HG03095 (cell line): ENCODE measurements around the gene REV3L.
"Not testable (repeated sequence)": the region's sequence is repeated elsewhere in the genome, so short reads cannot be mapped to it uniquely, and the experiment has no call there.

Experiments
- ATAC-seq: cut with Tn5 transposase; IDR thresholded peaks from one replicate; pipeline ENCODE4 v1.9.1; 2021; ENCODE audit warnings: moderate library complexity; ENCODE audit not compliant: unreplicated experiment

REV3L gene

GRCh38 chr6:111381728-111382127 lies 101.3 kb downstream of the REV3L start:
- ATAC-seq, result no peak

GRCh38 chr6:111381123-111381522 lies 101.9 kb downstream of the REV3L start:
- ATAC-seq, result no peak

DNA sequence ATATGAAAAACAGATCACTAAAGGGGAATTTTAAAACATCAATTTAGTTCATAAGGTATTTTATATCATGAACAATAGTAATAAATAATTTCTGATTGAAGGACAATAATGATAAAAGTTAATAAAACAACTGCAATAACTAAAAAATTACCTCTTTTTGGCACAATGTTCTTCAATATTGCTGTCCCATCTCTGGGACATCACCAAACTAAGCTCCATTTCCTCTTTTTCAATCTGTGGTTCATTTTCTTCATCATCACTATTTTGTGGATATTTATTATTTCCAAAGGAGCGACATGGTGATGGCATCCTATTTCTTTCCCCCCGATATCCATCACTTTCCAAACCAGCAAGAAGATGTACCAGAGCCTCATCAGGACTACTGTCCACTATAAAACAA lies 103.2 kb downstream of the REV3L start:
- ATAC-seq, result no peak

GRCh38 chr6:111379302-111379701 lies 103.7 kb downstream of the REV3L start:
- no peak for ATAC-seq

DNA sequence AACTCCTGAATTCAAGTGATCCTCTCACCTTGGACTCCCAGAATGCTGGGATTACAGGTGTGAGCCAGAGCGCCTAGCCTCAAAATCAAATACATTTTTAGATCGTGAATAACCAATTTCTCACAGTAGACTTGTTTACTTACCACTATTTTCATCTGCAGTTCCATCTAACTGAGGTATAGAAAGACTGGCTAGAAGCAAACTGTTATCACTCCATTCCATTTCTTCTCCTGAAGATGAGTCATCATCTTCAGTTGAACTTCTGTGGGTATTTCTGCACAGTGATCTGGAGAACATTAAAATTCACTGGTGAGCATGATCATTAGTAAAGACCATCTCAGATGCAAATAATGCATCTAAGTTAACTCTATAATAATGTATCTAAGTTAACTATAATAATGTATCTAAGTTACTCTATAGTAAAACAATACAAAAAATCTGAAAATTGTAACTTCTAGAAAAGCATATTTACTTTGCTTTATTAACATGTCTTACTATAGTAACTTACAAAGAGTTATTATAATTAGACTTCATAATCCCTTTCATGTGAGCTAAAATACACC lies 105.4 kb downstream of the REV3L start:
- ATAC-seq, result no peak

DNA sequence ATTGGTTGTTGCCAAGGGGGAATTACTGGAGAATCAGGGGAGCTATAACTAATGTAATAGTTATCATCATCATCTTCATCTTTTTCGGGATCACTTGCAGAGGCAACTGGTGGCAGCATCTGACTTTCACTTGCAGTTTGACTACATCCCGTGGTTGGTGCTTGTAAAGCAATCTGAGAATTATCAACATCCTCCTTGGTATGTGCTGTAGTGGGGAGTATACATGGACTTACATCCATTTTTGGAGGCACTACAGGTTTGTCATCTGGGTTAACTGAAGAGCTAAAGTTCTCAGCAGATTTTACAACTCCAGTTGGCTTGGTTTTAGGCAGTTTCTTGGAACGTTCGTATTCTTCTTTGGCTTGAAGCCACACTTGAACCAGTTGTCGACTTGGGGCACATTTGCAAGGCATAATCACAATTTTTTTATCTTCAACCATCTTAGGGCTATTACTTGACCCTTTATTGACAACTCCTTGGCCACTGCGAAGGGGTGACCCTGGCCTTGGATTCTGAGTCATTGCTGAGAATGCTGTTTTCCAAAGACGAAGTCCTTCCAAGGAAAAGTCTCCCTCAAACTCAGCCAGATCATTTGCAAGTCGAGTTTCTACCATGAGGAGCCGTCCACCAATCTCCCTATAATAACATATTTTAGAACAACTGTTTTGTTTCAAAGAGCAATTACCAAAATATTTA lies 115.5 kb downstream of the REV3L start:
- peak; percentile 62 for ATAC-seq

GRCh38 chr6:111361648-111362047 lies 121.4 kb downstream of the REV3L start:
- no peak for ATAC-seq

DNA sequence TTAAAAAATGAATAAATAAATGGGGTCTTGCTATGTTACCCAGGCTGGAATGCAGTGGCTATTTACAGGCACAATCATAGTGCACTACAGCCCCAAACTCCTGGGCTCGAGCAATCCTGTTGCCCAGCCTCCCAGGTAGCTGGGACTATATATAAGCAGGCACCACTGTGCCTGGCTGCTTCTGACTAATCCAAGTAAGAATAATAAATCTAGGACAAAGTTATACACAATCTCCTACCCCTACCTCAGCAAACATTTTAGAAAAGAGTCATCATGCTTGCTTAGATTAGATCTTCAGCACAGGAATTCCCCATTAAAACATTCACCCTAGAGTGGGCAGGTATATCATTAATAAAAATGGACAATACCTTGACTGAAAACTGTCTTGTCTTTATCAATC lies 124.6 kb downstream of the REV3L start:
- no peak for ATAC-seq

DNA sequence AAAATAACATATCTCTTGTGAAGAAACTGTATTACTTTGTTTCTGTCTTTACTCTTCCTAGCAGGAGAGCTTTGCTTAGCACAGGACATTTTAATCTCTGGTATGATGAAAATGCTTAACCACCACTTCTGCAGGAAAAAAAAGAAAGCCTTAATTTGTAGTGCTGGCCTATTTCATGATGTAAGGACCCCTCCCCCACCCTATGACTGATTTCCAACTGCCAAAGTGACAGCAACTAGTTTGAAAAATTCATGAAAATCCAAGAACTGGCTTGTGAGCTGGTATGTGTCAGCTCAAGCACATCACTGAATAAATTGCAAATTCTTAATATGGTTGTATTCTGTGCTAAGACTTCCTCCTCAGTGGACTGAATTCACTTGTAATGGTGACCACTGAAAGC lies 125.3 kb downstream of the REV3L start:
- no peak for ATAC-seq

- ATAC-seq, result no peak
Measured at GRCh38 chr6:111356551-111356950, 126.5 kb downstream of the REV3L start.

DNA sequence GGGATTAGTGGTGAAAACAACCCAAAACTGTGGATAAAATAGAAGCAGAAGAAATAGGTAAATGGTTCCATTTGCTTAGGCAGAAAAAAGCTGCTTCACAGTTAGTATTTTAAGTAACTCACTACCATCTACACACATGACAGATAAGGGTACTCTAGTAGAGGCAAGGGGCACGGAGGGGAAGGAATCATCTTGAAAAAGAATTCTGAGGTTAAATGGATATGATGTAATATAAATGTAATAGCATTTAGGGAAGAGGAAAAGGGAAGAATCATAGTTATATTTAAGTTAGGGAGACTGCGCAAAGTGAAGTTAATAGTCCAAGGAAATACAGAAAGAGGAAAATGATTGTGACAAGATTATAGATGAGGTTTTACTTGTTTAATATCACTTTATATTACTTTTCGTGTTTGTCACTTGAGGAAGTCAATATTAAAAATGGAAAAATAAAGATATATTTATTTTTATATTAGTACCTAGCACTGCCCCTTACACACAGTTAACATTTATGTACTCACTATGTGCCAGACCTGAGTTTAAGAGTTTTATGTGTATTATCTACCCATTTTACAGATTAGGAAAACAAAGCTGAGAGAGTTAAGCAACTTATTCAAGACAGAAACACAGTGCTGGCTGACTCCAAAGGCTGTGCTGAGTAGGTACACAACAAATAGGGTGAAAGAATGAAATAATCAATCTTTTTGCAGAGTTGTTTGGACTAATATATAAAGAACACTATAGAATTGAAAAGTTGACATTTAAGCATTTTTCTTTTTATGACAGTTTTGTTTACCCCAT lies 128.1 kb downstream of the REV3L start:
- no peak for ATAC-seq

- no peak for ATAC-seq
Measured at GRCh38 chr6:111353912-111354462, 129.0 kb downstream of the REV3L start.

DNA sequence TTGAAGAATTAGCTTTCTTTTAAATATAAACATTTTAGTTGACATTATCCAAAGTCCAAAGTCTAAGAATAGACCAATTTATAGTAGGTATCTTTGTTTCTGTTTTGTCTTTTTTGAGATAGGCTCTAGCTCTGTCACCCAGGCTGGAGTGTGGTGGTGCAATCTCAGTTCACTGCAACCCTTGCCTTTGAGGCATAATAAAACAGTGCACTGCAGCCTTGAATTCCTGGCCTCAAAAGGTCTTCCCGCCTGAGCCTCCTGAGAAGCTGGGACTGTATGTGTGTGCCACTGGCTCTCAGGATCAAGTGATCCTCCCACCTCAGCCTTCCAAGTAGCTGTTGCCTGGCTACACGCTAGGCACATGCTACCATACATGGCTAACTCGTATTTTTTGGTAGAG lies 135.4 kb downstream of the REV3L start:
- ATAC-seq, result no peak

DNA sequence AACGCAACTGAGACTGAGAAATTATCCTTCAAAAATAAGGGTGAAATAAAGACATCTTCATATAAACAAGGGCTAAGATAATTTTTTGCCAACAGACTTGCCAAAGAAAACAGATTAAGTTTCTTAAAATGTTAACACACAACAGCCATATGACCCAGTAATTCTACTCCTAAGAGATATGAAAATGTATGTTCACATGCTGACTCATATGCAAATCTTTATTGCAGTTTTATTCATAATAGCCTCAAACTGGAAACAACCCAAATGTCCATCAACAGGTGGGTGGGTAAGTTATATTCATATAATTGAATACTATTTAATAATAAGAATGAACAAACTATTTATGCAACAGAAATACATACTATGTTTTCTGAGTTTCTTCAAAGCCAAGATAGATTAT lies 140.1 kb downstream of the REV3L start:
- ATAC-seq, result no peak

GRCh38 chr6:111339294-111339693 lies 143.7 kb downstream of the REV3L start:
- peak; percentile 35 for ATAC-seq

GRCh38 chr6:111338843-111339242 lies 144.2 kb downstream of the REV3L start:
- ATAC-seq, result peak; percentile 98

- no peak for ATAC-seq
Measured at GRCh38 chr6:111337829-111338236, 145.2 kb downstream of the REV3L start.

GRCh38 chr6:111329882-111330633 lies 153.0 kb downstream of the REV3L start:
- ATAC-seq, result peak; percentile 92

GRCh38 chr6:111326563-111326962 lies 156.5 kb downstream of the REV3L start:
- no peak for ATAC-seq

DNA sequence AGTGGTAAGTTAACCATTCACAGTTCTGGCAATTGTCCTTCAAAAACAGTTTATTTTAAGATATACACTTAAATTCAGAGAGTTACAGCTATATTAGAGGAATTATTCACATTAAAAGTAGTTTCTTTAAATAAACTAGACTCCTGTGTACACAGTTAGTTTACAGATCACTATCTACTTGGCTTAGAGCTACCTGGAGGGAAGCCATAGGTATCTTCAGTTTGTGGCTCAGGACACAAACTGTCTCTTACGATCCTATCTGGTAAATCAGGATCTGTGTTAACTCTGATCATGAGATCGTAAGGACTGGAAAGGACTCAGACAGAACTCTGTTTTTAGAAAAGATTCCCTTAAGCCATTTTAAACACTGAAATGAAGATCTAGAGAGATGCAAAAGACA lies 160.9 kb downstream of the REV3L start:
- ATAC-seq, result no peak

GRCh38 chr6:111307950-111308349 lies 175.1 kb downstream of the REV3L start:
- ATAC-seq, result not testable (repeated sequence)
